ENCODE data around the gene PANX2.
A peak's percentile ranks its signal among the peaks of the same experiment; 100 is the strongest.
"Not testable (repeated sequence)": the region's sequence is repeated elsewhere in the genome, so short reads cannot be mapped to it uniquely, and the experiment has no call there.

PANX2 gene

DNA sequence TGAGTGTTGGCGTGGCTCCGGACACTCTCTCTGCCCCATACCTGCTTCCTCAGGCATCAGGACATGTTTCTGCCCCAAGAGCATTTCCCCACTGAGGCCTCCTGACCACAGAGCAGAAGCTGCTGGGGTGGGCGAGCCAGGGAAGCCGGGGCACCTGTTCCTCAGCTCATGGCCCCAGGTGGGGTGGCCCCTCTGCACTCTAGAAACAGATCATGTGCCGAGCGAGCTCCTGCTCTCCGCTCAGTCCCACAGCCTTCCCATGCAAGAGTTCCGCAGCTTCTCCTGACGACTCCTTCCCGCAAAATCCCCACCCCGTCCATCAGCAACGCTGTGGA, 22.4 kb upstream of the PANX2 start:
- no peak for DNase-seq (ENCODE audit: low spot score)

DNA sequence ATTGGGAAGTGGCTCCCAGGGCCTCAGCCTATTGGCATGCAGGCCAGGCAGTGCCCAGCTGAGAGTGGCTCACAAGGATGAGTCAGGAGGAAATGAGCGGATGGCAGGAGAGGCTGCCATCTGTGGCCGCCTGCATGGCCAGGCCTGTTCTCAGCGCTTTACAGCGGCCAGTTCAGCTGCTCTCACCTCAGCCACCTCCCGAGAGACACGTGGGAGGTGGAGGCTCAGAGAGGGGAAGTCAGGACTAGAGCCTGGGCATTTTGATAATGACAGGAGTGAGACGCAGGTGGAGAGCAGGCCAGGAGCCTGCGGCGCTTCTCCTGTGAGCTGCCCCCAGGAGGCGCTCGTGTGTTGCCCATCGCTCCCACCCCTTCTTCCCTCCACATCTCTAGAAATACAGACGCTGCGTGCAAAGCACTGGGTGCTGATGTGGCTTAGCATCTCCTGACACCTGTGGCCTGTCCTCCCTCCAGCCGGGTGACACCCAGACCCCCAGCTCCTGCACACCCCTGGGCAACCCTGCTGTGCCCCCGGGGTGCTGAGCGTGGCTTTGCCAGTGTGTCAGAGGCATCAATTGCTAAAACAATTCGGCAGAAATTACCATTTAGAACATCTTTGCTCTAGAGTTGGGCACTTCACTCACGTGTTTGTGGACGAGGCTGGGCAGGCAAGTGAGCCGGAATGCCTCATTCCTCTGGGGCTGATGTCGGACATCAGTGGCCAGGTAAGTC, 21.4 kb upstream of the PANX2 start:
- no peak for DNase-seq (ENCODE audit: low spot score)

DNA sequence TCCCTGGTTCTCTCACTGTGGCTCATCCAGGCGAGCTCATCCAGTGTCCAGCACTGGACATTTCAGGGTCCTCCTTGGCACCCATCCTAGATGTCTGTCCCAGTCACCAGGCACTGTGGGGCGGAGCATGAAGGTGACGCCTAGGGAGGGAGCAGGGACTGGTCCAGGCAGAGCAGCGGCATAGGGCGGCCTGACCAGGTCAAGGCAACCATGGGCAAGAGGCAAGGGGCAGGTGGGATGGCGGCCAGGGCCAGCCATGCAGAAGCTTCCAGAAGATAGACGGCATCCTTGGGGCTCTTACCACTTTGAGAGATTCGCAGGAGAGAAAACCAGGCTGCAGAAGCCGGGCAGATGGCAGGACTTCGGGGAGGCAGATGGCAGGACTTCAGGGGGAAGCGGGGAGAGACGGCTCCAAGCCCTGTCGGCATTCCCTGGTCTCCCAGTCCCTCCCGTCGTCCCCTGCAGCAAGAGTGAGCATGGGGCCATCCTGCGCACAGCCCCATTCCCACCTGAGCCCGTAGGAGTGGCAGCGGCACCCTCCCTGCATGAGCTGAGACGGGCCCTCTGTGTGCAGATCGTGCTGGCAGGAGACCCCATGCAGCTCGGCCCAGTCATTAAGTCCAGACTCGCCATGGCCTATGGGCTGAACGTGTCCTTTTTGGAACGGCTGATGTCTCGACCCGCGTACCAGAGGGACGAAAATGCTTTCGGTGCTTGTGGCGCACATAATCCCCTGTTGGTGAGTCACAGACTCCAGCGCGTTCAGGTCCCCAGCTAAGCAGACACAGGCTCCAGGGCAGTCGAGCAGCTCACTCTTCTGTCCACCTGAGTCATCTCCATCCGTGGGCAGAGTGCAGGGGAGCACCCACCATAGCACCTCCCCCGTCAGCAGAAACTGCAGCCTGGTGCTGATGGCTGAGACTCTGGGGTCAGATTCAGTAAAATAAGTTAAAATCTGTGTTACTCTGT, 20.1 kb upstream of the PANX2 start:
- DNase-seq (ENCODE audit: low spot score) = no peak

DNA sequence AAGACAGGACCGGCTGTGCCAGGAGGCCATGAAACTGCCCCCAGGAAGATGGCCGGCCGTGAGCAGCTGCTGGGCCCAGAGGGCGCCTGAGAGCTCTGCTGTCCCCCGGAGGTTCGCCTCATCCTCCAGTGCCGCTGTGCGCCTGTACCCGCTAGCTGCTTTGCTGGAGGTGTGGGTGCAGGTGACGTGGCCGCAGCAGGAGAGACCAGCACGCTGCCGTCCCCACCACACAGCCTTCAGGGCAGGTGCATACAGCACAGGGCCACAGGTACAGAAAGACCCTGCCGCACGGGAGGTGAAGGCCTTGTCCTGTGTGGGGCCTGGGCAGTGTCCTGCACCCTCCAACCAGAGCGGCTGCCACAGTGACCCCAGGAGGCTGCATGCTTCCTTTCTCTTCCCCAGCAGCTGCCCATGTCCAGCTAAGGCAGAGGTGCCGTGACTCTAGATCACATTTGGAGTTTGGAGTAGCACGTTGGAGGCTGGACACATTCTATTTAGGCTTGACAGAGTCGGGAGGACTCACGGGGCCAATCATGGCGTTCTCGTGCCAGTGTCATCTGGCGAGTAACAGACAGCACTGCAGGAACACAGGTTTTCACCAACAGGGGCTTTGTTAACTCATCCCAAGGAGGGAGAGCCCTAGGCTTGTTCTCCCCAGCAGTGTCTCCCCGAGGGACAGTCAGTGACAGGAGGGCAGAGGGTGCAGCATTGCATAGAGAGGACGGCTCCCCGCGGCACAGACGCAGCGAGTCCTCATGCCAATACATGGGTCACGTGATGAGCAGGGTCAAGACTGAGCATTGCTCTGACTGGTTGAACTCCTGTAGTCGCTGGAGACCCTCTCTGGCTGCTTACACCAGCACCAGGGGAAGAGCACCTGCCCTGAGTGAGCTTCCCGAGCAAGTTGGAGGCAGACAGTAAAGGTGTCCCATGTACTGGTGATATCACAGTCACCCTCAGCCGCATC, 18.7 kb upstream of the PANX2 start:
- no peak for DNase-seq (ENCODE audit: low spot score)

DNA sequence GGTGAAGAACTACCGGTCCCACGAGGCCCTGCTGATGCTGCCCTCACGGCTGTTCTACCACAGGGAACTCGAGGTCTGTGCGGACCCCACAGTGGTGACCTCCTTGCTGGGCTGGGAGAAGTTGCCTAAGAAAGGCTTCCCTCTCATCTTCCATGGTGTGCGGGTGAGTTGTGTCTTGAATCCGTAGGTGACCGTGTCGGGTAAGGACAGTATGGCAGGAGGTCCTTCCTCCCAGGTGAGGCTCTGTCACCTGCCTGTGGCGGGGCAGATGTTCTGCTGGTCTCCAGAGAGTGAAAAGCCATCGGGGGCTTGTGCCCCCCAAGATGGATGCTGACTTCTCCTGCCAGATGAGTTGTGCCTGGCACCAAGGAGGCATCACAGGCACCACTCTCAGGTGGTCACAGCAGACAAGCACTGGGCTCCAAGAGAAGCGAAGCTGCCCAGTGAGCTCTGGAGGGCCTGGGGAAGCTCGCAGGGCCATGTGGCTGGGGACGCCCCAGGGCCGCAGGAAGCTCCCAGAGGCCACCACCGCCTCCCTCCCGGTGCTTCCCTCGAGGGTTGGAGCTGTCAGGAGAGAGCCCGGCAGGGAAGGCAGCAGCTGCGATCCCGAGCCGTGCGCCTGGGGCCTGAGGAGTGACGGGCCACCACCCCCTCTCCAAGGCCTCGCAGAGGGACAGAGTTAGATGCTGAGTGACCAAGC, 17.3 kb upstream of the PANX2 start:
- DNase-seq (ENCODE audit: low spot score) = no peak

DNA sequence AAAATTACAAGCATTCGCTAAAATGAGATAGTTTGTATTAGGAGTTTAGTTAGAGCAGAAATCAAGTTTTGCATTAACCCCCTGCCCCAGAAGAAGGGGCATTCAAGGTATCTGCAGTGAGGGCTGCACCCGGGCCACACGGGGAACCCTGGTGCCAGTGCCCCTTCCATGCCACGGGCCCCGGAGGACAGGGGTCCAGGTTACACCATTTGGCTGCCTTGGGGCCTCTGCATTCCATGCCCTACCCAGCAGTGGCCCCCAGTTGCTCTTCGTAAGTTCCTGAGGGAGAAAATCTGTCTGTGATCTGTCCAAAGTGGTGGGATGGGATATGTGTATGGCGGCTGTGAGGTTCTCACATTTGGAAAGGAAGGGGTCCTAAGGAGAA, 16.8 kb upstream of the PANX2 start:
- DNase-seq (ENCODE audit: low spot score) = no peak

DNA sequence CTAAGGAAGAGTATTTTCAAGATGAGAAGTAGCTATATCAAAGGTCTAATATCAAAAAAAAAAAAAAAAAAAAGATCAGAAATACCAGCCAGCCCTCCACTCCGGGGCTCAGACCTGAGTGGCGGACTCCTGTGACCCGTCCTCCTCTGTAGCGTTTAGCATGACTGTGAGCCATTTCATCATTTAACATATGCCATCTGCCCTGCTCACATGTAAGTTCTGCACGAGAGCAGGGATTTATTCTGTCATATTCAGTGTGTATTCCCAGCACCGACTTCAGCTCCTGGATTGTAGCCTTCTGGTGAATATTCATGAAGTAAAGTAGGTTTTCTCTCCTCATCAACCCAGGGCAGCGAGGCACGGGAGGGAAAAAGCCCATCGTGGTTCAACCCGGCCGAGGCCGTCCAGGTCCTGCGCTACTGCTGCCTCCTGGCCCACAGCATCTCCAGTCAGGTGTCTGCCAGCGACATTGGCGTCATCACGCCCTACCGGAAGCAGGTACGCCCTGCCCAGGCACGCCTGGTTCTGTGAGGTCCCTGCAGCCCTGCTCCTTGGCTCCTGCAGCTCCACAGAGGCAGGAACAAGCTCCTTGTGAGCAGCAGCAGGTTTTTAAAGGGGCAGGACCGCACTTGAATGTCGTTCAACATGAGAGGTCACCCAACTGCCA, 12.7 kb upstream of the PANX2 start:
- DNase-seq (ENCODE audit: low spot score) = no peak

DNA sequence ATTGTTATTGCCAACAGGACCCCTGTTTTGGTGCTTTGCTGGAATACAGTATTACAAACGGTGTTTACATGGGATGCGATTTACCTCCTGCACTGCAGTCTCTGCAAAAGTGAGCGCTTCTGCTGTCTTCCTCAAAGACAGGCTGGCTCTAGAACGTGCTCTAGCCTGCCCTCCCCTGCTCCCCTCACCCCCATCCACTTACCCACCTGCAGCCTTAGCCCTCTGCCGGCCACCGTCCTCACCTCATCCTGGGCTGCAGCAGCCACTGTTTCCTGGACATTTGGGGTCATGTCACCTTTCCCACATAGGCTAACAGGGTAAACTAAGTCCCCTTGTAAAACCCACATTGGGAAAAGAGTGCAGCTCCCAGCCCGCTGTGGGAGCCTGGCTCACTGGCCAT, 9.6 kb upstream of the PANX2 start:
- DNase-seq (ENCODE audit: low spot score) = no peak

DNA sequence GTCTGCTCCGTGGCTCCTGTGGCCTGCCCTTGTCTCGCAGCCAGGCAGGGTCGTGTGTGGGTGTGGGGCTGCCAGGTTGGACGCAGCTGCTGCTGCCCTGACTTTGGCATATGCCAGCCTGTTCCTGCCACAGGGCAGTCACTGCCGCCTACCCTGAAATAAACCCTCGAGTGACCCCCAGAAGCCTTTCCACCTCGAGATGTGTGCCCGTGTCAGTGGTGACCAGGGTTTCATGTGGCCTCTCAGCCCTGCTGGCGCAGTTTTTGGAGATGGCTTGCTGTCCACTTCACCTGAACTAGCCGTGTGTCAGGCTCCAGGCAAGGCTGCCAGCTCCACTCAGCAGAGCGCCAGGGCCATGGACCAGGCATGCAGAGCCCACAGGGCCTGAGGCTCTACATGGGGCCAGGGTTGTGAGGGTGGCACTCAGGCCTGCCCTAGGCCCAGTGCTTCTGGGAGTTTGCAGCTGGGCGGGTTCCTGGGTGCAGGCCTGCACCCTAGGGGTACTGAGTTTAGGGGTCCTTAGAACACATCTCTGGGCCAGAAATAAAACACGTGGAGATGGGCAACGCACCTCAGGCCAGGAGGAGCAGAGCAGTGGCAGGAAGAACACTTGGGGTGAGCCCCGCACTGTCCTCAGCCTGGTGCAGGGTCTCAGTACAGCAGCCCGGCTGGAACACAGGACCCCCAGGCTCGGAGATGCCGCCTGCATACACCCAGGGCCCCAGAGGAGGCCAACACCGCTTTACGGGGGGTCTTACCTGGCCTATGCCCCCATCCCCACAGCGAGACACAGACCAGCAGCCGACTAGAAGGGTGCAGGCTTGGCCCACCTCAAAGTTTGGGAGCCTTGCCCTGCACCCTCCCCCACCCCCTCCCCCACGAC, 8.8 kb upstream of the PANX2 start:
- no peak for DNase-seq (ENCODE audit: low spot score)

DNA sequence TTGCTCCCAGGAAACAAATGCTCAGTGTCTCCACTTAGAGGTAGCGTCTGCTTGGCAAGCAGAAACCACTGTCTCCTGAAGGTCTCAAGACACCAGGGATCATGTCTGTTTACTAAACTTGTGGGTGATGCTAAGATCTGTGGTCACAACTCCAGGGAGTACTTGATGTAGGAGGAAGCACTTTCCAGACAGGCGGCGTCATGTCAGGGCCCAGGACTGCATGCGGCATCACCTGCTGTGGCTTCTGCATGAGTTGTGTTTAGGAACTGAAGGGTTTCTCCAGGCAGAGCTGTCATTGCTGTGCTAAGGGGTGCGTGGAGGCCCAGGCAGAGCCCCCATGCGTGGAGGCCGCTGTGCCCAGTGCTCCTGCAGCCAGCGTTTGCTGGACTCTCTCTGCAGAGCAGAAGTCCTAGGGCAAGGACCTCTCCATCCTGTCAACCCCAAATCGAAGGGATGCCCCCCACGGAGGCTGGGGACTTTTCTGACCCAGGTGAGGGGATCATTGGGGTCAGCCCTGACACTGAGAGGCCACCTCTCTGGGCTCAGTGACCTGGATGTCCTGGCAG, 8.1 kb upstream of the PANX2 start:
- no peak for DNase-seq (ENCODE audit: low spot score)

DNA sequence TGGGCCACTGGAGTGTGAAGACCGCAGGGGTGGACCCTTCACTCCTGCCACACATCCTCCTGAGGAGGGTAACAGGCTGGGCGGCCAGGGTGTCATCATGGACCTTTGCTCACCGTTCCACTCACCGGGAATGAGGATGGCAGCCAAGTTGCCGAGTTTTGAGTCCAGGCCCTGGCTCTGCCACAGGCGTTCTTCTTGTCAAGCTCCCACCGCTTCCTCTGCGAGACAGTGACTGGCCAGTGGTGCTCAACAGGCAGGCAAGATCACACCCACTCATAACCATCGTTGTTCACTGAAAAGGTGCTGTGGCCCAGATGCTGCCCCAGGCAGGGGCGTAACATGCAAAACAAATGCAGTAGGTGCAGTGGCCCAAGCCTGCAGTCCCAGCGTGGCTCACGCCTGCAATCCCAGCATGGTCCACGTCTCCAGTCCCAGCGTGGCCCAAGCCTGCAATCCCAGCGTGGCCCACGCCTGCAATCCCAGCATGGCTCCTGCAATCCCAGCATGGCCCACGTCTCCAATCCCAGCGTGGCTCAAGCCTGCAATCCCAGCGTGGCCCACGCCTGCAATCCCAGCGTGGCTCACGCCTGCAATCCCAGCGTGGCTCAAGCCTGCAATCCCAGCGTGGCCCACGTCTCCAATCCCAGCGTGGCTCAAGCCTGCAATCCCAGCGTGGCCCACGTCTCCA, 5.0 kb upstream of the PANX2 start:
- no peak for DNase-seq (ENCODE audit: low spot score)

DNA sequence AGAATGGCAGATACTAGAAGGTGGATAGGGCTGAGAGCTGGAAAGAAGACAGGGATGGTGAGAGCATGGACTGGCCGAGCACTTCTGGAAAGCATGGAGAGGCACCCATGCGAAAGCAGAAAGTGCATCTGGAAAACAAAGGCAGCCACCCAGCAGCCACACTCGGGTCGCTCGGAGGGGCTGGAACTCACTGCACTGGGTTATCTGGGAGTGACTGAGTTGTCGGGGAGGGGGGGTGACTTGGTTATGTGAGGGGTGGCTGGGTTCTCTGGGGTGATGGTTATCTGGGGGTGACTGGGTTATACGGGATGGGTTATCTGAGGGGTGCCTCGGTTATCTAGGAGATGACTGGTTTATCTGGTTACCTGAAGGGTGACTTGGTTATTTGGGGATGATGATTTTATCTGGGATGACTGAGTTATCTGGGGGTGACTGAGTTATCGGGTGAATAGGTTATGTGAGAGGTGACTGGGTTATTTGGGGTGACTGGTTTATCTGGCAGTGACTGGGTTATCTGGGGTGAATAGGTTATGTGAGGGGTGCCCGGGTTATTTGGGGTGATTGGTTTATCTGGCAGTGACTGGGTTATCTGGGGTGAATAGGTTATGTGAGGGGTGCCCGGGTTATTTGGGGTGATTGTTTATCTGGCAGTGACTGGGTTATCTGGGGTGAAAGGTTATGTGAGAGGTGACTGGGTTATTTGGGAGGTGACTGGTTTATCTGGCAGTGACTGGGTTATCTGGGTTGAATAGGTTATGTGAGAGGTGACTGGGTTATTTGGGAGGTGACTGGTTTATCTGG, 2.6 kb upstream of the PANX2 start:
- no peak for DNase-seq (ENCODE audit: low spot score)

DNA sequence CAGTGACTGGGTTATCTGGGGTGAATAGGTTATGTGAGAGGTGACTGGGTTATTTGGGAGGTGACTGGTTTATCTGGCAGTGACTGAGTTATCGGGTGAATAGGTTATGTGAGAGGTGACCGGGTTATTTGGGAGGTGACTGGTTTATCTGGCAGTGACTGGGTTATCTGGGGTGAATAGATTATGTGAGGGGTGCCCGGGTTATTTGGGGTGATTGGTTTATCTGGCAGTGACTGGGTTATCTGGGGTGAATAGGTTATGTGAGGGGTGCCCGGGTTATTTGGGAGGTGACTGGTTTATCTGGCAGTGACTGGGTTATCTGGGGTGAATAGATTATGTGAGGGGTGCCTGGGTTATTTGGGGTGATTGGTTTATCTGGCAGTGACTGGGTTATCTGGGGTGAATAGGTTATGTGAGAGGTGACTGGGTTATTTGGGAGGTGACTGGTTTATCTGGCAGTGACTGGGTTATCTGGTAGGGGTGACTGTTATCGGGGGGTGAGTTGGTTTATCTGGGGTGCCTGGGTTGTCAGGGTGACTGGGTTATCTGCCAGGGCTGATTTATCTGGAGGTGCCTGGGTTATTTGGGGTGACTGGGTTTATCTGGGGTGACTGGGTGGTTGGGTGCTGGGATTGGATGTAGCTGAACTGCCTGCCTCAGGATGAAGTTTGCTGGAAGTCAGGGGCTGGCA, 1.9 kb upstream of the PANX2 start:
- not testable (repeated sequence) for DNase-seq (ENCODE audit: low spot score)

DNA sequence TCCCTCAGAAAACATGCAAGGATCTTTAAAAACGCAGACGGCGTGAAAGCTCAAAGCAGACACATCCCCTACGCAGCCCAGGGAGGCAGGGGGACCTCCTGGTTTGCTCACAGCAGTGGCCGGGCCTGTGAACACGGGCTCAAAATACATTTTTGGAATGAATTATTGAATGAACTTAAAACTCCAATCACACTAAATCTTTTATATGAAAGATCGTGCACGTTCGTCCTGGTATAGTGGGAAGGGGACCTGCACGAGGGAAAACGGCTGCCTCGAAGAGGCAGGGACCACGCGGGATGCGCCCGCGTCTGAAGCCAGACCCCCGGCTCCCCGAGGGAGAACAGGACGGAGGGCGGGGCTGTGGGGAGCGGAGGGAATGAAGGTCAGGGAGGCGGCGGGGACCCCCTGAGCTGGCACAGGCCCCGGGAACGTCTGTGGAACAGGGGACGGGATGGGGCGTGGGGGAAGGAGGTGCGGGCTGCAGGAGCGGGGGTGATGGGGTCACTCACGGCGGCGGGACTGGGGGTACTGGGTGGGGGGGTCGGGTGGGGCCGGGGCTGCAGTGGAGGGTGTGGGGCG, 1.3 kb upstream of the PANX2 start:
- no peak for DNase-seq (ENCODE audit: low spot score)

DNA sequence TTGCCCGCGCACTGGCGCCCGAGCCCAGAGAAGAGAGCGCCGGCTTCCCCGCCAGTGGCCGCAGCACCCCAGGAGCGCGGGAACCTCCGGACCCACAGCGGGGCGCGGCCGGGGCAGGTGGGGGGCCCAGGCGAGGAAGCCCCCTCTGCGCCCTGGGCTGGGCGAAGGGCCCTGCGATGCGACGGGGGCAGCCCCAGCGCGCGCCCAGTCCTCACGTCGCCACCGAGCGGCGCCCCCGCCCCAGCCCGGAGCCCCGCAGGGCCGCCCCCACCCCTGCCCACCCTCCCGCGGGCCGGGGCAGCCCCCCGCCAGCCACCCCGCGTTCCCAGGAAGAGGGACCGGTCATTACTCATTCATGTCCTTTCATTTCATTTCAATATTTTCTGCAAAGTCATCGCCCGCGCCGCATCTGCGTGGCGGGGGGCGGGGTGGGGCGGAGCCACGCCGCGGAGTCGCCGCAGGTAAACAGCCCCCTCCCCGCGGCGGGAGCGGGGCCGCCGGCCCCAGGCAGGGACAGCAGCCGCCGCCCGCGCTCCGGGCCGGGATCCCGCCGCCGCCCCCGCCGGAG, 673 bp upstream of the PANX2 start:
- DNase-seq (ENCODE audit: low spot score) = peak; percentile 44

DNA sequence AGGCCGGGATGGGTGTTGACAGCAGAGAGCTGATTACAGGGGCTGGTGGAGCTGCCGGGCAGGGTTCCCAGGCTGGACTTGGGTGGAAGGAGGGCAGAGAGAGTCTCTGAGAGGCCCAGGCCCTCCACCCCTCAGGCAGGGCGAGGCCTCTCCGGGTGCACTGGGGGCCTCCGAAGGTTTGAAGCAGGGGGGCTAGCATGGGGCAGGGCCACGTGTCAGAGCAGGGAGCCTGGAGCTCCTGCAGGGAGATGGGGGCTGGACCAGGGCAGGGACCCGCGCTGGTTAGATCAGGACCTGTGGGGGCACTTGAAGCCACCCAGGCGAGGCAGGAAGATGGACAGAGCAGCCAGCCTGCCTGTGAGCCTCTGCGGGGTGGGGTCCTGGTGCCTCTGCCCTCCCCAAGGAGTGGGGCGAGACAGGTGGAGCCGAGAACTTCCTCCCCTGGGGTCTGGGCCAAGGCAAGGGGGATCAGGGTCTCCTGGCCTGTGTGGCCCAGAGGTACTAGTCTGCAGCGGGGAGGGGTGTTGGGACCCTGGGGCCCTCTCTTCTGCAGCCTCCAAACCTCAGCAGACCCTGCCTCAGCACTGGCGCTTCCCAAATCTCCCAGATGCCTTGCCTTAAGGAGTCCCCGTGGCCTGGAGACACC, 911 bp downstream of the PANX2 start:
- DNase-seq (ENCODE audit: low spot score) = no peak
